Mesenchymal stem cell (in vitro differentiated cells and primary cell): ENCODE data around the gene TTC38.

Experiments used
- DNase-seq: peaks from one replicate; pipeline ENCODE4 v3.0.0-alpha.2; 2013
- H2AFZ ChIP-seq: one replicate; pipeline ENCODE4 v1.6.1; 2013; ENCODE audit warnings: low read depth, mild to moderate bottlenecking, control low read depth, inconsistent platforms, low read length, moderate library complexity
- H2AK5ac ChIP-seq: 2 replicates; pipeline ENCODE4 v1.6.1; 2013; ENCODE audit warnings: low read length, moderate library complexity, mild to moderate bottlenecking, inconsistent platforms; ENCODE audit not compliant: severe bottlenecking
- H2BK120ac ChIP-seq: one replicate; pipeline ENCODE4 v1.6.1; 2013; ENCODE audit warnings: low read depth, mild to moderate bottlenecking, inconsistent platforms, low read length, moderate library complexity
- H2BK12ac ChIP-seq, 2 experiments: one replicate each; pipeline ENCODE4 v1.6.1; 2013; ENCODE audit warnings: inconsistent platforms in 2 of 2, low read length in 2 of 2, mild to moderate bottlenecking in 2 of 2, moderate library complexity in 2 of 2, control low read depth in 1 of 2
- H2BK15ac ChIP-seq: one replicate; pipeline ENCODE4 v1.6.1; 2013; ENCODE audit warnings: mild to moderate bottlenecking, low read depth, inconsistent platforms; ENCODE audit not compliant: poor library complexity, severe bottlenecking
- H2BK5ac ChIP-seq: 2 replicates; pipeline ENCODE4 v1.6.1; 2013; ENCODE audit warnings: low read depth, mild to moderate bottlenecking, low read length, control low read depth, inconsistent platforms; ENCODE audit not compliant: poor library complexity, severe bottlenecking
- H3K14ac ChIP-seq, 2 experiments: one replicate each; pipeline ENCODE4 v1.6.1; 2013; ENCODE audit warnings: inconsistent platforms in 2 of 2, low read length in 2 of 2, control low read depth in 1 of 2, mild to moderate bottlenecking in 1 of 2, moderate library complexity in 1 of 2
- H3K18ac ChIP-seq, 2 experiments: one replicate each; pipeline ENCODE4 v1.6.1; 2013; ENCODE audit warnings: inconsistent platforms in 2 of 2, low read length in 2 of 2, control low read depth in 1 of 2, low read depth in 1 of 2, mild to moderate bottlenecking in 1 of 2
- H3K23ac ChIP-seq, 2 experiments: one replicate each; pipeline ENCODE4 v1.6.1; 2013; ENCODE audit warnings: inconsistent platforms in 2 of 2, low read length in 2 of 2, mild to moderate bottlenecking in 2 of 2, moderate library complexity in 2 of 2, control low read depth in 1 of 2
- H3K27ac ChIP-seq: 2 replicates; pipeline ENCODE4 v1.5.1; 2013; ENCODE audit warnings: mild to moderate bottlenecking, moderate library complexity, low read length, control low read depth, inconsistent platforms; ENCODE audit not compliant: poor library complexity, severe bottlenecking
- H3K27me3 ChIP-seq, 2 experiments: 2 replicates each; pipeline versions ENCODE4 v1.6.1 to v1.7.0; 2013; ENCODE audit warnings: low read length in 2 of 2, mild to moderate bottlenecking in 2 of 2, moderate library complexity in 2 of 2, control low read depth in 1 of 2, inconsistent platforms in 1 of 2; ENCODE audit not compliant: control insufficient read depth in 1 of 2, insufficient read depth in 1 of 2
- H3K36me3 ChIP-seq, 2 experiments: 2 replicates each; pipeline versions ENCODE4 v1.6.1 to v1.7.0; 2013; ENCODE audit warnings: low read length in 2 of 2, control low read depth in 1 of 2, inconsistent platforms in 1 of 2, low read depth in 1 of 2, mild to moderate bottlenecking in 1 of 2; ENCODE audit not compliant: insufficient read depth in 2 of 2, control insufficient read depth in 1 of 2
- H3K4ac ChIP-seq, 2 experiments: one replicate each; pipeline ENCODE4 v1.6.1; 2013; ENCODE audit warnings: inconsistent platforms in 2 of 2, low read length in 2 of 2, mild to moderate bottlenecking in 2 of 2, moderate library complexity in 2 of 2, control low read depth in 1 of 2, low read depth in 1 of 2
- H3K4me1 ChIP-seq: 2 replicates; pipeline ENCODE4 v1.6.1; 2013; ENCODE audit warnings: low read depth, low read length, control low read depth; ENCODE audit not compliant: control insufficient read depth, insufficient read depth
- H3K4me2 ChIP-seq: 2 replicates; pipeline ENCODE4 v1.6.1; 2013; ENCODE audit warnings: low read length, mild to moderate bottlenecking, inconsistent platforms; ENCODE audit not compliant: poor library complexity, severe bottlenecking
- H3K4me3 ChIP-seq, 2 experiments: 2 replicates each; pipeline versions ENCODE4 v1.5.1 to v1.7.0; 2013; ENCODE audit warnings: low read length in 2 of 2, mild to moderate bottlenecking in 2 of 2, control low read depth in 1 of 2, low read depth in 1 of 2; ENCODE audit not compliant: insufficient read depth in 1 of 2
- H3K79me1 ChIP-seq: replicated peaks from 2 replicates; pipeline ENCODE4 v1.6.1; 2013; ENCODE audit warnings: mild to moderate bottlenecking, control low read depth, low read length, inconsistent platforms; ENCODE audit not compliant: poor library complexity, severe bottlenecking
- H3K9ac ChIP-seq: 2 replicates; pipeline ENCODE4 v1.7.0; 2013; ENCODE audit warnings: mild to moderate bottlenecking, low read length, moderate library complexity
- H3K9me3 ChIP-seq: 2 replicates; pipeline ENCODE4 v1.7.0; 2013; ENCODE audit warnings: mild to moderate bottlenecking, low read length; ENCODE audit not compliant: control insufficient read depth
- H4K8ac ChIP-seq: one replicate; pipeline ENCODE4 v1.6.1; 2013; ENCODE audit warnings: inconsistent platforms, mild to moderate bottlenecking, low read length, moderate library complexity
- H4K91ac ChIP-seq: one replicate; pipeline ENCODE4 v1.6.1; 2013; ENCODE audit warnings: mild to moderate bottlenecking, low read length, inconsistent platforms
- WGBS: methylation state at CpG from one replicate; pipeline ENCODE4 v1.1.7; 2013; ENCODE audit warnings: mixed read lengths; 5-methylcytosine and 5-hydroxymethylcytosine counted together

The TTC38 gene

DNA sequence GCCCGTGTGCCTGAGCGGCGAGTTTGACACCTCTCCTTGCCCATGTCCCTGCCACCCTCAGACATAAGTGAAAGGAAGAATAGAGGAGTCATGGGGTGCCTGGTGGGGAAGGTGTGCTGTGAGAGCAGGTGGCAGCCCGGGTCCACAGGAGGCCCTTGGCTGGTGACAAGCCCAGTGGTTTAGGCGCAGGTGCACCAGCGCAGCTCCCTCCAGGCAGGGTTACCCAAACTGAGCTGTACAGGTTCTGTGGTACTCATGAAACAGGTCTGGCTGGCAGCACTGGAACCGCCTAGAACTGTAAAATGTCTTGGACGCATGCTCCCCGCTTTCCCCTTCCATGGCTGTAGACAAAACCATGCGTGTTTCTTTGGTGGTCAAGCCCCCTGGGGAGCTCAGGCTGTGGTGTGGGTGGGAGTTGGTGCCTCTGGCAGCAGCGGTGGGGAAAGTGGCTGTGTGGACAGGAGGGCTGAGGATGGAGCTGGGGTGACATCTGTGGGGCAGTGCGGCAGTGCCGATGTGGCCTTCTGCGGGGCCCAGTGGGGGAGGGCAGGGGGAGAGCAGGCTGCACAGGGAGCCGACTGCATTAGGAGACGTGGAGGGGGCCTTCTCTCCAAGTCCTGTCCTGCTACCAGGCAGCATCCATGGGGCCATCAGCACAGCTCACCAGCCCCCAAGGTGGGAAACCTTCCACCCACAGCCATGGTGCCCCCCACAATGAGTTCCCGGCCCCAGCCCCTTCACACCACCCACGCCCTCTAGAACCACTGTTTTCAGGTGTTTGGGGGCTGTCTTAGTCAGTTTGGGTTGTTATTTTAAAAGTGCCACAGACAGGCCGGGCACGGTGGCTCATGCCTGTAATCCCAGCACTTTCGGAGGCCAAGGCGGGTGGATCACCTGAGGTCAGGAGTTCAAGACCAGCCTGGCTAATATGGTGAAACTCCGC, 23.3 kb downstream of the TTC38 start:
- H3K4me1 ChIP-seq, result peaks cover 24% of the 10 kb centered on the region
- H2BK120ac ChIP-seq, result no peak overlapping the region
- no peak overlapping the region for H3K27ac ChIP-seq
- H4K91ac ChIP-seq, result no peak overlapping the region
- H3K27me3 ChIP-seq, result no peaks in the 10 kb centered on the region
- H2AK5ac ChIP-seq, result no peak overlapping the region
- H3K4me2 ChIP-seq, result no peak overlapping the region
- no peak overlapping the region for H2BK15ac ChIP-seq
- H3K79me1 ChIP-seq, result peaks cover 11% of the 10 kb centered on the region
- peaks cover 52 to 70% of the 10 kb centered on the region in 2 experiments for H3K36me3 ChIP-seq
- H3K4ac ChIP-seq, result no peak overlapping the region
- no peak overlapping the region for H3K14ac ChIP-seq
- H3K9ac ChIP-seq, result no peak overlapping the region
- no peak overlapping the region for H3K18ac ChIP-seq
- no peak overlapping the region for H2AFZ ChIP-seq
- DNase-seq, result no peak
- 98% methylated on average over 20 of the region's 23 CpGs for WGBS
- no peak overlapping the region for H3K4me3 ChIP-seq
- H4K8ac ChIP-seq, result no peak overlapping the region
- H3K23ac ChIP-seq, result no peak overlapping the region
- no peak overlapping the region for H2BK5ac ChIP-seq
- no peak overlapping the region for H2BK12ac ChIP-seq
- H3K9me3 ChIP-seq, result peaks cover 4% of the 10 kb centered on the region

- H3K4me1 ChIP-seq, result peaks cover 24% of the 10 kb centered on the region
- H4K8ac ChIP-seq, result no peak overlapping the region
- no peak overlapping the region for H2BK12ac ChIP-seq
- no peak overlapping the region for H2AK5ac ChIP-seq
- H3K4me2 ChIP-seq, result no peak overlapping the region
- no peak for DNase-seq
- H3K36me3 ChIP-seq, result peaks cover 43 to 60% of the 10 kb centered on the region in 2 experiments
- 91% methylated on average over 3 of the region's 3 CpGs for WGBS
- H4K91ac ChIP-seq, result no peak overlapping the region
- no peak overlapping the region for H3K4ac ChIP-seq
- H3K14ac ChIP-seq, result no peak overlapping the region
- no peak overlapping the region for H2AFZ ChIP-seq
- H3K27me3 ChIP-seq, result no peaks in the 10 kb centered on the region
- H3K4me3 ChIP-seq, result no peak overlapping the region
- no peak overlapping the region for H2BK5ac ChIP-seq
- H3K9me3 ChIP-seq, result peaks cover 4% of the 10 kb centered on the region
- no peak overlapping the region for H3K23ac ChIP-seq
- no peak overlapping the region for H3K18ac ChIP-seq
- no peak overlapping the region for H3K9ac ChIP-seq
- no peak overlapping the region for H2BK15ac ChIP-seq
- H3K79me1 ChIP-seq, result peaks cover 17% of the 10 kb centered on the region
- no peak overlapping the region for H2BK120ac ChIP-seq
- no peak overlapping the region for H3K27ac ChIP-seq
Measured at GRCh38 chr22:46292173-46292572, 24.4 kb downstream of the TTC38 start.

- H3K9me3 ChIP-seq, result peaks cover 4% of the 10 kb centered on the region
- H3K18ac ChIP-seq, result no peak overlapping the region
- H3K9ac ChIP-seq, result no peak overlapping the region
- no peak overlapping the region for H2AK5ac ChIP-seq
- no peak overlapping the region for H3K27ac ChIP-seq
- no peak overlapping the region for H3K4me2 ChIP-seq
- no peaks in the 10 kb centered on the region for H3K27me3 ChIP-seq
- H2BK120ac ChIP-seq, result no peak overlapping the region
- H3K23ac ChIP-seq, result no peak overlapping the region
- H3K36me3 ChIP-seq, result peaks cover 39 to 55% of the 10 kb centered on the region in 2 experiments
- 95% methylated on average over 14 of the region's 14 CpGs for WGBS
- no peak for DNase-seq
- H3K4ac ChIP-seq, result no peak overlapping the region
- no peak overlapping the region for H3K4me3 ChIP-seq
- no peak overlapping the region for H2BK15ac ChIP-seq
- no peak overlapping the region for H2AFZ ChIP-seq
- no peak overlapping the region for H2BK12ac ChIP-seq
- peaks cover 23% of the 10 kb centered on the region for H3K4me1 ChIP-seq
- H3K14ac ChIP-seq, result no peak overlapping the region
- H4K8ac ChIP-seq, result no peak overlapping the region
- no peak overlapping the region for H4K91ac ChIP-seq
- H3K79me1 ChIP-seq, result peaks cover 20% of the 10 kb centered on the region
- H2BK5ac ChIP-seq, result no peak overlapping the region
Measured at GRCh38 chr22:46292732-46293131, 24.9 kb downstream of the TTC38 start.

DNA sequence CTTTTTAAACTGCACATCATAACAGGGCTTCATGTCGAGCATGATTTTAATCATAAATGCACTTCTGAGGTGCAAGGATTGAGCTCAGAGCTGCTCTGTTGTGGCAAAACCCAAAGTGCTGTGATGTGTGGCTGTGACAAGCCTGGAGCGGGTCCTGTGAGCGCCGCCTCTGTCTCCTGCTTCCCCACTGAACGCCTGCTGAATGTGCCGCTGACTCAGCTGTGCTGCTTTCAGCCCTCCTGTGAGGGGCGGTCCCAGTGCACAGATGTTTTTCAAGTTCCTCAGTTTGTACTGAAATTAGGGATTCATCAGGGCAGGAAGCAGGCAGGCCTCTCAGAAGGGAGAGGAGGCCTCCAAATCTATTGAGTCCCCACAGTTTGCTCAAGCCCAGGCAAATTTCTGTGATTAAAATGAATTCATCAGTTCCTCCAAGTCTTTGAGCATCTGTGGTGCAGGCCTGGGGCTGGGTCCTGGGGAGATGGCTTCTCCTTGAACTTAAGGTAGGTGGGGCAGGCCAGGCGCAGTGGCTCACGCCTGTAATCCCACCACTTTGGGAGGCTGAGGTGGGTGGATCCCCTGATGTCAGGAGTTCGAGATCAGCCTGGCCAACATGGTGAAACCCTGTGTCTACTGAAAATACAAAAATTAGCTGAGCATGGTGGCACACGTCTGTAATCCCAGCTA, 25.9 kb downstream of the TTC38 start:
- Histone ChIP-seq H2BK5ac (no peak overlapping the region), H3K27ac (peak overlapping the region; percentile 35), H3K9me3 (peaks cover 4% of the 10 kb centered on the region), H2BK15ac (no peak overlapping the region), H4K8ac (no peak overlapping the region), H3K18ac (no peak overlapping the region), H3K4me1 (peaks cover 16% of the 10 kb centered on the region), H3K9ac (peak overlapping the region; percentile 64), H3K27me3 (no peaks in the 10 kb centered on the region), H3K4ac (no peak overlapping the region), H2AFZ (no peak overlapping the region), H3K14ac (no peak overlapping the region), H3K79me1 (peaks cover 22% of the 10 kb centered on the region), H3K4me3 (no peak overlapping the region), H2AK5ac (no peak overlapping the region), H3K4me2 (no peak overlapping the region), H2BK12ac (no peak overlapping the region), H3K23ac (no peak overlapping the region), H2BK120ac (no peak overlapping the region), H4K91ac (no peak overlapping the region), H3K36me3 (peaks cover 34 to 46% of the 10 kb centered on the region in 2 experiments)
- WGBS, result 67% methylated on average over 11 of the region's 11 CpGs
- peak; percentile 24 for DNase-seq
